Measurements from ENCODE around the gene AMACR. TPM values are rescaled to one million over a fixed set of nuclear protein-coding genes. Genes with fewer than 3 reads are reported as not detected.

Gene AMACR
- total and polyA plus RNA-seq, 9 of the 15 experiments (the other 6 are each of a cell fraction or from before 2014, with no cell fraction given), result 0.72 to 4.6 (median 4.0) TPM

- Histone ChIP-seq H3K9me3 (replicated peaks; ENCODE audit: control insufficient read depth, insufficient read depth, low read depth, low read length) (no peaks in the 10 kb centered on the region), H3K4me1 (replicated peaks in 1 of 2; ENCODE audit: control insufficient read depth in 2 of 2, insufficient read depth in 2 of 2, low read length in 2 of 2) (no peaks in the 10 kb centered on the region), H2AFZ (ENCODE audit: low read depth, low read length) (no peak overlapping the region), H3K36me3 (ENCODE audit: control insufficient read depth, insufficient read depth, low read length) (no peaks in the 10 kb centered on the region), H3K9me1 (ENCODE audit: control insufficient read depth, insufficient read depth, low read length) (no peaks in the 10 kb centered on the region), H4K20me1 (replicated peaks; ENCODE audit: control insufficient read depth, insufficient read depth, low read length) (no peaks in the 10 kb centered on the region), H3K79me2 (ENCODE audit: control insufficient read depth, insufficient read depth, low read length) (no peaks in the 10 kb centered on the region), H3K27me3 (ENCODE audit: control insufficient read depth in 2 of 2, insufficient read depth in 2 of 2, low read length in 2 of 2) (peaks cover 0 to 3% of the 10 kb centered on the region in 2 experiments; a peak in 1 of 5 replicates), H3K4me2 (ENCODE audit: insufficient read depth, low read length) (no peak overlapping the region), H3K27ac (ENCODE audit: extremely low read depth, low read depth, low read length) (no peak overlapping the region), H3K4me3 (no peak overlapping the region), H3K9ac (ENCODE audit: insufficient read depth in 1 of 2, low read depth in 2 of 2, low read length in 2 of 2) (no peak overlapping the region)
- TF ChIP-seq PKNOX1 (IDR thresholded peaks at IDR 0.05) (no peak), TFAP4 (CRISPR knock-in tag; IDR thresholded peaks at IDR 0.05; ENCODE audit: borderline replicate concordance) (no peak), RUNX1 (IDR thresholded peaks at IDR 0.05; ENCODE audit: low read depth) (no peak), CBFA2T2 (conservative IDR thresholded peaks at IDR 0.05) (no peak), ZFPM2 (CRISPR knock-in tag; IDR thresholded peaks at IDR 0.05) (no peak), TAL1 (IDR thresholded peaks at IDR 0.05) (no peak), HDAC1 (IDR thresholded peaks at IDR 0.05) (no peak), CREBBP (IDR thresholded peaks at IDR 0.05; ENCODE audit: low read depth, low read length) (no peak), TBL1XR1 (IDR thresholded peaks at IDR 0.05; ENCODE audit: low read length in 2 of 2) (no peak)
- FAIRE-seq, result no peak
- DNase-seq (ENCODE audit: extremely low read depth in 1 of 4, low spot score in 3 of 4), result no peak
- no peak for ATAC-seq
- ChIA-PET CTCF (ENCODE audit: low intra/inter-chr PET ratio) (no interaction called here), POLR2A (no interaction called here)
- intact Hi-C loops (cut with micrococcal nuclease), result no loop called here
- in situ Hi-C loops (cut with MboI), result no loop called here
- 1% methylated on average over 5 of the region's 5 CpGs for WGBS (ENCODE audit: insufficient coverage, low coverage, missing lambda C conversion rate)
- BruUV-seq (replicated peaks), result no TSS peak
Observed at GRCh38 chr5:34016222-34016621, 8.4 kb upstream of the AMACR start.

Data from K562 (cell line).